Hematopoietic multipotent progenitor cell treated with erythropoietin and hydrocortisone succinate and interleukin-3 and kit ligand, for 17 days (in vitro differentiated cells): Measurements from ENCODE around the gene VKORC1.
"Not testable (repeated sequence)": the region's sequence is repeated elsewhere in the genome, so short reads cannot be mapped to it uniquely, and the experiment has no call there.

Source experiments
- DNase-seq: peaks from one replicate; pipeline ENCODE4 v3.0.0-alpha.2; 2015; ENCODE audit warnings: low spot score

Gene VKORC1

DNA sequence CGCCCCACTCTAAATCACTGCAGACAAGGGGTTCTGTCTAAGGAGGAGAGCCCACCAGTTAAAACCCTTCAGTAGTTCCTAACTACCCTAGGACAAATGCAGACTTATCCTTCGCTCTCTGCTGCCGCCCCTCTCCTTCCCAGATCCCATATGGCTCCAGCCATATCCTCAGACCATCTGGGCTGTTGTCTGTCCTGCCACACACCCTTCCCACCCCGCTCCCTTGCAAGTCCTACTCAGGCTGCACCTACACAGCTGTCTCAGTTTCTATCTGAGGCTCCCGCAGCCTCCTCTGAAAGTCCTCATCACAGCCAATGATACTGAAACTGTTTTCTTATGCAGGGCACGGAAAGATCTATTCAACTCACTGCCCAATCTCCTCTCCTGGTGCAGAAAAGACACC lies 12.9 kb upstream of the VKORC1 start:
- no peak for DNase-seq

DNA sequence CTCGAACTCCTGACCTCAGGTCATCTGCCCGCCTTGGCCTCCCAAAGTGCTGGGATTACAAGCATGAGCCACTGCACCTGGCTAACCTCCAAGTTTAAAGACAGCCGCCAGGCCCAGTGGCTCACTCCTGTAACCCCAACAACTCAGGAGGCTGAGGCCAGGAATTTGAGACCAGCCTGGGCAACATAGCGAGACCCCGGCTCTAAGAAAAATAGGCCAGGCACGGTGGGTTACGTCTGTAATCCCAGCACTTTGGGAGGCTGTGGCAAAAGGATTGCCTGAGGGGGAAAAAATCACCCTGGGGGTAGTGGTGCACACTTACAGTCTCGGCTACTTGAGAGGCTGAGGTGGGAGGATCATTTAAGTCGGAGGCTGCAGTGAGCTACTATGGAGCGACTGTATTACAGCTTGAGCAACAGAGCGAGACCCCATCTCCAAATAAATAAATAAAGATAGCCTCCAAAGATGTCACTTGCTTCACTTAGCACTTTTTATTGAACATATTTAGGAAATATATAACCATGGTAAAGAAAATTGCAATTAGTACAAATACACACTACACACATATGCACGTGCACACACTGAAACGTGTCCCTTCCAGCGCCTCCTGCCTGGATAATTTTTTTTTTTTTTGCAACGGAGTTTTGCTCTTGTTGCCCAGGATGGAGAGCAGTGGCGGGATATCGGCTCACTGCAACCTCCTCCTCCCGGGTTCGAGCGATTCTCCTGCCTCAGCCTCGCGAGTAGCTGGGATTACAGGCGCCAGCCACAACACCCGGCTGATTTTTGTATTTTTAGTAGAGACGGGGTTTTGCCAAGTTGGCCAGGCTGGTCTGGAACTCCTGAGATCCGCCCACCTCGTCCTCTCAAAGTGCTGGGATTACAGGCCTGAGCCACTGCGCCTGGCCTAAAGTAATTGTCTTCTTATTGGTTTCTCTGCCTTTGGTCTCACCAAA lies 12.2 kb upstream of the VKORC1 start:
- DNase-seq: no peak

DNA sequence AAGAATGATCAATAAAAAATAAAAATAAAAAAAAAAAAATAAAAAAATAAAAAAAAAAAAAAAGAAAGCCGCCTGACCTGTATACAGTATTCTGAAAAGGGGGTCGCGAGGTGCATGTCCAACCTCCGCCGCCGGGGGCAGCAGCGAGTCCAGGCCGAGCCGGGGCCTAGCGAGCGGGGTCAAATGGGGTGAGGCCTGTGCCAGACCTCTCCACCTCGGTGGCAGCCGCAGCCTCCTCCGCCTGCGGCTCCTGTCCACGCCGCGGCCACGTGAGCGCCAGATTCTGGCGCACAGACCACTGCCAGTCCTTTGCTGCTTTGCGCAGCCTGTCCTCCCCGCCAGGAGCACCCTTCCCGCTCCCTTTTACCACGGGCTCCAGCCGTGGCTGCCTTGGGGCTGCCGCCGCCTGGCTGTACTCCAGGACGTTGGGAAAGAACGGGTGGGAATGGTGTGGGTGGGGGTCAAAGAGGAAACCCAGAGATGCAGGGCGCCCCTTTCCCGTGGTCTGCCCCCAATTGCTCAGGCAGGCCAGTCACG lies 11.1 kb upstream of the VKORC1 start:
- peak; percentile 82 for DNase-seq

DNA sequence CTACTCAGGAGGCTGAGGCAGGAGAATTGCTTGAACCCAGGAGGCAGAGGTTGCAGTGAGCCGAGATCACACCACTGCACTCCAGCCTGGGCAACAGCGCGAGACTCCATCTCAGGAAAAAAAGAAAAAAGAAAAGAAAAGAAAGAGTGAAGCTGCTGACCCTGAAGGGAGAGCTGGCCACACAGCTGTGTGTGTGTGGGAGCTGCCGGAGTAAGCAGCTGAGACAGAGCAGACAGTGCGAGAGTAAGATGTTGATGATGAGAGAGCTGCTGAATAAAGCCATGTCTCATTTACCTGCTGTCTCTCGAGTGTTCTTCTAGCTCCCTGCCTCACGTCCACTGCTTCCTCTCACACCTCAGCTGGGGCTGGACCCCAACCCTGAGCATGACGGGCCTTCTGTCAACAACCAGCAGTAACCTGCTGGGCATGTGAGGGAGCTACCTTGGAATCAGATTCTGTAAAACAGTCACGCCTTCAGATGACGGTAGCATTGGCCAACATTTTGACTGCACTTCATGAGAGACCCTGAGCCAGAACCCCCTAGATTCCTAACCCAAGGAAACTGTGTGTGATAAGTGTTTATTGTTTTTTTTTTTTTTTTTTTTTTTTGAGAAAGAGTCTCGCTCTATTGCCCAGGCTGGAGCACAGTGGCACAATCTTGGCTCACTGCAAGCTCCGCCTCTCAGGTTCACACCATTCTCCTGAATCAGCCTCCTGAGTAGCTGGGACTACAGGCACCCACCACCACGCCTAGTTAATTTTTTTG lies 6.5 kb upstream of the VKORC1 start:
- DNase-seq: not testable (repeated sequence)

DNA sequence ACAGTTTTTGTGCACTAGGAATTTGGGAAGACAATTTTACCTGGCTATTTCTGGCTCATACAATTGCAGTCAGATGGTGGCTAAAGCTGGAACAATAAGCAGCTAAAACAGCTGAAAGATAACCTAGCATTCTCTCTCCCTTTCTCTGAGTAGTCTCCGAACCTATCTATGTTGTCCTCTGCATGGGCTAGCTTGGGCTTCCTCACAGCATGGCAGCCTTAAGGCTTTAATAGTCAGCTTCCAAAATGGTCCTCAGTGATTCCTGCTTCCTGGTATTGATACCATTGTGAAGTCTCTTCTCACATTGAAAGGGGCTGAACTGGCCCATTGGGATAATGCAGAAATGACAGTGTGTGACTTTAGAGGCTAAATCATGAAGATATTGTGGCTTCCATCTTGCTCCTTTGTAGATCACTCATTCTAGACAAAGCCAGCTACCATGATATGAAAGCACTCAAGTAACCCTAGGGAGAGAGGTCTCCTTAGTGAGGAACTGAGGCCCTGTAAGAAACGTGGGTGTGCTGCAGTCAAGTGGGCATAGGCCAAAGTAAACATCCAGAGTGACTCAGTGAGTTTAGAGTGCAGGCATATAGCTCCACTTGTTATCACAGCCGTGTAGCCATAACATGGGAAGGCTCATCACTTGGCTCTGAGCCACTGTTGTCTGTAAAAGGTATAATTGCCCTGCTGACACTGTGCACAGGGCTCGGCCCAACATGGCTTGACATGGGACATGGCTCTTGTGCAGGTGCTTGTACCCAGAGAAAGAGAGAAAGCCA lies 5.5 kb upstream of the VKORC1 start:
- DNase-seq: peak; percentile 45

DNA sequence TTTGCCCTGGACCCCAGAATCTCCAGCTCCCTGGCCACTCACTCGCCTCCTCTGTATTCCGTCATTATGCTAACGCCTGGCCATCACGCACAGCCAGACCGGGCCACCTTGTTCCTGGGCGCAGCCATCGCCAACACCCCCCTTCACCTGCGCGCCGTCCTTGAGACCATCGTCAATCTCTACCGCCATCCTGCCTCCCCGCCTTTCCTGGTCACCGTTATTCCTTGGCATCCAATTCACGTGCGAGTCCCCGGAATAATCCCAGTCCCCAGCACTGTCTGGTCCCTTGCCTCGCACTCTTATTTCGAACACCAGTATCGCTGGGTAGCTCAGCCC lies 541 bp downstream of the VKORC1 start:
- no peak for DNase-seq

DNA sequence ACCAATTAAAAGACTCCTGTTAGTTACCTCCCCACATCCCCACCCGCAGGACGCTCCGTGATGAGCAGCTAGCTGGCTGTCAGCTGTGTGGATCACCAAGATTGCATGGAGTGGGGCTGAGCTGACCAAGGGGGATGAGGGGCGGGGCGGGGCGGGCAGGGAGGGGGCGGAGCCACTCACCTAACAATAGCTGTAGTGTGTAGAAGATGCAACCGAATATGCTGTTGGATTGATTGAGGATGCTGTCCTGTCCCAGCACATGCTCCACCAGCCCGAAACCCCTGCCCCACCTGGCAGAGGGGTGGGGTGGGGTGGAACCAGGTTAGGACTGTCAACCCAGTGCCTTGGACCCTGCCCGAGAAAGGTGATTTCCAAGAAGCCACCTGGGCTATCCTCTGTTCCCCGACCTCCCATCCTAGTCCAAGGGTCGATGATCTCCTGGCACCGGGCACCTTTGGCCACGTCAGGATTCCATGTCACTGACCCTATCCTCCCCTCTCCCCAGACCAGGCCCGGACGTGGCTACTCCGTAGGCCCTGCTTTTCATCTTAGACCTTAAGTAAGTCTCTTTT lies 1.4 kb downstream of the VKORC1 start:
- DNase-seq: no peak

DNA sequence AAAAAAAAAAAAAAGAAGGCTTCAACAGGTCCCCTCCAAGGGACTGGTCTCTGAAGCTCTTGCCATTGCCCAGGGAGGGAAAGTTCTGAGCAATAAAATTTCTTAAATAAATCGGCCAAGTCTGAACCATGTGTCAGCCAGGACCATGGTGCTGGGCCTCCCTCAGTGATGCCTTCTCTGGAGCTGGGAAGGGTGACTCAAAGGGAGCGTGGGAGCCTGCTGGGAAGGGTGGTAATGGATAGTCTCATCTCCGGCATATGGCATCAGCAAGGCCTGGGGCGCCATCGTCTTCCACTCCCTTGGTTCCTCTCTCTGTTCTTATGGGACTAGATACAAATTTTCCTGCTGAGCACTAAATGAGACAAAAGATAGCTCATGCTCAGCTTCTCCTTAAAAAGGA lies 2.3 kb downstream of the VKORC1 start:
- DNase-seq: no peak

DNA sequence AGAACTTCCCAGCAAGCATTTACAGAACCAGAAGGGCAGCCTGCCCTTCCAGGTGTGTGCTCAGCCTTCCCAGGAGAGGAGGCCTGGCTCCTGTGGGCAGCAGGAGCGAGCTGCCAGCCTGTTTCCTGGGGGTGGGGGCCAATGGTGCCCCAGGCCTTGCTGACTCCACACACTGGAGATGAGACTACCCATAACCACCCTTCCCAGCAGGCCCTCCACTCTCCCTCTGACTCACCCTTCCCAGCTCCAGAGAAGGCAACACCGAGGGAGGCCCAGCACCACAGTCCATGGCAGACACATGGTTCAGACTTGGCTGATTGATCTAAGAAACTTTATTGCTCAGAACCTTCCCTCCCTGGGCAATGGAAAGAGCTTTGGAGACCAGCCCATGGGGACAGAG lies 4.1 kb downstream of the VKORC1 start:
- no peak for DNase-seq

DNA sequence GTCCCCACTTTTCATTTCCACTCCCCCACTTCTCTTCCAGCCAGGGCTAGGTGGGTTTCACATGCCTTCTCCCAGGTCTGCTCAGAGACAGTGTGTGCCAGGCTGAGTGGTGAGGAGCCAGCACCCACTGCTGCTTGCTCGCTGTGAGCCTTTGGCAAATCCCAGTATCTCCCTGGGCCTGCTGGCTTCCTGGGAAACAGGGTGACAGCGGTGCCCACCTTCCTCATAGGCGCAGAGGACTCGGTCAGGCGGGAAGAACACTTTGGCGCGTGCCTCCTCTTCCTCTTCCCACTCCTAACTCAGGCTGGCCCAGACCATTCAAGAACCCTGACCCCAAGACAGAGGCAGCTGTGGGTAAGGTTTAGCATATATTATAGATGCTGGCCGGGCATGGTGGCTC lies 5.4 kb downstream of the VKORC1 start:
- DNase-seq: no peak

DNA sequence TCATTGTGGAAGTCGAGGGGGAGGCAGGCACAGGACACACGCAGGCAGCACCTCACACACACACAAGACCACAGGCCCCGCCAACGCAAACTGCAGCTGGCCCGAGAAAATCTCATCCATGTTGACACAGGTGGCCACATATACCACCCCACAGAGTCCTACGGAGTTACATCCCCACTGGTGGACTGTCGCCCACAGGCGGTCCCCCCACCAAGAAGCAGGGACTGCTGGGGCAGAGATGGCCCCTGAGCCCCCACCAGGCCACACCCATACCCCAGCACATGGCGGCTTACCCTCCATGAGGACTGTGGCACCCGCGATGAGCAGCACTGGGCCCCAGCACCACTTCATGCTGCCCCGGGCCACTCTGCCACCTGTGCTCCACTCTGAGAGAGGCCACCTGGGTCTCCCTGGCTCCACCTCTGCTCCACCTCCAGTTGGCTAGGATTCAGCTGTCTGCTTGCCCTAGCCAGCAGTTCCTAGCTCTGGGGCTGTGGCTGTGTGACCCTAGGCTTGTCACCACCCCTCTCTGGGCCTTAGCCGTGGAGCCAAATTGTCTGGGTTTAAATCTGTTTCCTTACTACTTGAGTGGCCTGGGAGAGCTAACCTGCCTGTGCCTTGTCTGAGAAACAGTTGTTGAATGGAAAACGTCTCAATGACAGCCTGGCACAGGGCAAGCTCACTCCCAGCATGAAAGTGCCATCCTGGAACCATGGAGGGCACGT lies 6.0 kb downstream of the VKORC1 start, which contains the start of gene PRSS53:
PRSS53 (minus strand) TSS at position 485 of the 725 bp plus-strand sequence; CDS start at position 351, 134 bp downstream.
- no peak for DNase-seq

DNA sequence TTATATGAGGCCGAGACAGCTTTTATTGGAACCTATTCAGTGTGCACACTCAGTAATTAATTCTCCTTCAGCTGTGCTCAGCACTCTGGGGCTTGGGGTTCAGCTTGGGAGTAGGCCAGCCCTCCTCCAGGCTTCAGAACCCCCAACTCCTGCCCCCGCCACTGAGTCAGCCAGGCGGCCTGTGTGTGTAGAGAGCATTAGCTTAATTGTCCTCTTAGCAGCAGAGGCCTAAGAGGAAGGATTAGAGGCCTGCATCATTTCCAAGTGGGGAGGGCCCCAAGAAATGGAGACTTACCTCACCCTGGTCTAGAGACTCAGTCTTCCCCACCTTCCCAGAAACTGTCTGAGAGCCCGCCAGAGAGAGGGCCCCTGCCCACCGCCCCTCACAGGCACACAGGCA lies 6.6 kb downstream of the VKORC1 start:
- DNase-seq: no peak

DNA sequence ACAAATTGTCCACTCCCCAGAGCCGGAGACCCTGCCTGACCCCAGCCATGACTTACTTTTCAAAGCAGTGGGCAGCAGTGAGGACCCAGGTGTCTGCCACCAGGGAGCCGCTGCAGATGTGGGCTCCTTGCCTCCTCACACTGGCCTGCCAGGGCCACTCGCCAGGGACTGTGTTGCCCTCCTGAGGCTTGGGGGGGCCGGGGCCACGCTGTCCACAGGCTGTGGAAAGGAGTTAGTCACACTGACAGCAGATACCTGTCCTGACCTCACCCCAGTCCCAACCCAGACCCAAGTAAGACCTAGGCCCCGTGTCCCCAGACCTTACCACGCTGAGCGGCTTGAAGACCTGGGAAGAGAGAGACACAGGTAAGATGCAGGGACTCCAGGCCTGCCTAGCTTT lies 7.1 kb downstream of the VKORC1 start:
- no peak for DNase-seq

DNA sequence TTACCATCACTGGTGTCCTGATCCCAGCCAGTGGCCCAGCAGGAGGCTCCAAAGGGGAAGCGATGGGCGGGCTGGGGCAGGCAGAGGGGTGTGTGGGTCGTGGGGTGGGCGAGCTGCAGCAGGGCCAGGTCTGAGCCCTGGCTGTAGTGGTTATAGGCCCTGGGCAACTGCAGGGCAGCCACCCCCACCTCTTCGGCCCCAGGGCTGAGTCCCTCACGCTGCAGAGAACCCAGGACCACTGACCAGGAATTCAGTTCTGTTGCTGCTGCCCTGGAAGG lies 8.0 kb downstream of the VKORC1 start:
- no peak for DNase-seq

DNA sequence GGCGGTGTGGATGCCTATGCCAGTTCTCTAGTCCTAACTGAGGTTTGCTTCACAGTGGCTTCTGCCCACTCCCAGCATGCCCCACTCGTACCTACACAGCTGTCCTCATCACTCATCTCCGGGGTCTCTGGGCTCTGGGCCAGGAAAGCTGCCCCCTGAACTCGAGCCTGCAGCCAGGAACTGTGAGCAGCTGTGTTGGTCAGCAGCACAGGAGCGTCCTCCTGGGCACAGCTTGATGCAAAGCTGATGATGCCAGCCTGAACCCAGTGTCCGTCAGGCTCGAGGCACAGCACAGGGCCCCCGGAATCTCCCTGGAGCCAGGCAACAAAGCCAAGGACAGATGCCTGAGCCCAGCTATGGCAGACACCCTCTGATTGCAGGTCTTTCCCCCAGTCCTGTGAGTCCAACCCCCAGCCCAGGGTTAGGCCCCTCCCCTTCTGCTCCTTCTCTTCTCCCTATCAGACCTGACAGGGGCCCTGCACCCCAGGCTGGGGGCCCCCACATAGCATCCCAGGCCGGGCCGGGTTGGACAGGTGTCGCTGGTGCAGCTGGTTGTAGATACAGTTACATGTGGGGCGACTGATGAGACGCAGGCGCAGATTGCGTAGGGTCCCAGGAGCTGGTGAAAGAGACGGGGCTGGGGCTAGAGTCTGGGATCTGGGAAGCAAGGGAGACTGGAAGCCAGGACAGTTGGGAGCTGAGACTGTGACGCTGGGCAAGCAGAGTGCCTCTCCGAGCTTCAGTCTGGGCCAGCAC lies 8.5 kb downstream of the VKORC1 start:
- no peak for DNase-seq

DNA sequence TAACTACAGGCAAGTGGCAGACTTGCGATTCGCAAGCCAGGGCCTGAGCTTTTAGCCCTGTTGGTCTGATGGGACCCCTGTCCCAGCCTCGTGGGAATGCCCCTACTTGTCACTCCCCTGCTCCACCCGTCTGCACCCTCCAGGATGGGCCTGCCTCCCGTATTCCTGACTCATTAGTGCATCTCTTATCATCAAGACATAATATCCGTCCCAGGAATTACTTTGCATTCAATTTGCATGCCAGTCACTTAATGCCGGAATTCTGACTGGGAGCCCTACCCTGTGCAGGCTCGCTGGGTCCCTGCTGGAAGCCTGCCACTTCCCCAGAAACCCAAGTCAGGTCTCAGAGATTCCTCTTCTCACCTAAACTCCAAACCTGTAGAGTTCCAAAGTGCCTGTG lies 9.2 kb downstream of the VKORC1 start:
- no peak for DNase-seq

DNA sequence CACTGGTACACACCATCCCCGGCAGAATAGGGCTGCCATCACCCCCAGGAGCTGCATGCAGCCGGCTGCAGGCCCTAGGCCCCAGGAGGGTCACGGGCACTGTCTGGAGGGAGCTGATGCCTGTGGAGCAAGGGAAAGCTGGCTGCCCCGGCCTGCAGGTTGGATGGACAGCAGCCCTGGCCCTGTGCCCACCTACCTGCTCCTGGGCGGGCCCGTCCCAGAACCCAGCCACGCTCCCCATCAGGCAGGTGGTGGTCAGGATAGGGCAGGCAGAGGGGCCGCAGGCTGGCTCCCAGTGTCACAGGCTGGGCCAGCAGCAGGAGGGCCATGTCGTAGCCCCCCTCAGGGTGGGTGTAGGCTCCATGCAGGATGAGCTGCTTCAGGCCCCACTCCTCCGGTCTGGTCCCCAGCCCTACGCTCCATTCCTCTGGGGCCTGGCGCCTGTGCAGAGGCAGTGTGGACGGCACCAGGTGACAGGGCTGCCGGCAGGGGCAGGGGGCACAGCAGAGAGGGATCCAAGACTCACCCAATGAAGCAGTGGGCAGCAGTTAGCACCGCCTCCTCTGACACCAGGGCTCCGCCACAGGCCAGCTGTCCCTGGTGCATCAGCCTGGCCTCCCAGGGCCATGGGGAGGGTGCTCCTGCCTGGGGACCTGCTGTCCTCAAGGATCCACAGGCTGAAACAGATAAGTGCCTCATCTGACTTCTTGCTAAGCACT lies 9.9 kb downstream of the VKORC1 start:
- no peak for DNase-seq

DNA sequence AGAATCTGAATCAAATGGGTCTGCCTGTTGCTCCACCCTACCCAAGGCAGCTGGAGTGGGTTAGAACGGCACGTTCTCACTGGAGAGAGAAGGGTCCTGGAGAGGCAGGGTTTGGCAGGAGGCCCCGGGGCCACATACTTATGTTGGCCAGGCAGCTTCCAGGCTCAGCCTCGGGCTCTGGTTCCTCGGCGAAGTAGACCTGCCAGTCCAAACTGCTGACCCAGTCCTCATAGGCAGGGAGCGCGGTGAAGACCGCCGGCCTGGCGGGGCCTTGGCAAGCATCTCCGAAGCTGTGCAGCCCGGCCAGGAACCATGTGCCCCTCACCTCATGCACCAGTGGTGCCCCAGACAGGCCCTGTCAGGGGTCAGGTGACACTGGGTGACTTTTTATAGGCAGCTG lies 10.6 kb downstream of the VKORC1 start:
- no peak for DNase-seq

DNA sequence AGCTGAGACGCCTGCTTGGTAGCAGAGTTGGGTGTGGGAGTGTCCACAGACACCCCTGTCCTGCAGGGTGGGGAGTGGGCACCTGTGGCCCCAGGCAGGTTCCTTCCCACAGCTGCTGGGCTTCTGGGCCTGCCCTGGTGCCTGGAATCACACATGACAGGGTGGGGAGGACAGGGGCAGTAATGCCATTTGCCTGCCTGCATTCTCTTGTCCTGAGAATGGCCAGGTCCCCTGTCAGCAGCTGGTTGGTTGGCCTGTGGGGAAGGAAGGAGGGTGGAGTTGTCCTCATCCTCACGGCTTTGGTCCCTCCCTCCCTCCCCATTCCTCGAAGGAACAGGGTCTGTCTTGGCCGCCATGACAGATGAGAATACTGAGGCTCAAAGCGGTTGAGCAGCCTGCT lies 11.0 kb downstream of the VKORC1 start:
- no peak for DNase-seq

DNA sequence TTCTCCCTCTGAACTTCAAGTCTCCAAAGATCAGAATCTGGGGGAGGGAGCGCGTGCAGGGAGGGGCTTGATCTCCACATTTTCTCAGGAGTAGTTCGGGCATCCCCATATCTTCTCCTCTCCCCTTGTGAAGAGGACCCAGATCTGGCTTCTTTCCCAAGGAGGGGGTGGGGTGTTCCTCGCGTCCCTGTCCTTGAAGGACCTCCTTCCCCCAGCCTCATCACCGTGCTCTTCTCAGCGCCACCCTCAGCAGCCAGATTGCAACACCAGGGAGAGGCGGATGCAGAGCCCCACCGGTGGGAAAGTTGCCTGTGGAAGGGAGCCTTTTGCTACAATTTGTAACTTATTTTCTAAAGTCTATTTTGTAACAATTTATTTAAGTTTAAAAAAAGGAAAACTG lies 11.5 kb downstream of the VKORC1 start:
- no peak for DNase-seq
